Neural progenitor cell (in vitro differentiated cells): Measurements from ENCODE around the gene UBXN7.

Experiments
- EZH2 ChIP-seq: fragments of 200-600 bp; sonication (generic); IDR thresholded peaks from 2 replicates; pipeline ENCODE4 v1.6.1; 2017; ENCODE audit warnings: antibody characterized with exemption, mild to moderate bottlenecking, moderate library complexity
- TF ChIP-seq, protein P1 (sequence below): fragments of 200-600 bp; sonication (generic); IDR thresholded peaks from 2 replicates; pipeline ENCODE4 v1.5.1; 2017; ENCODE audit warnings: antibody characterized with exemption, mild to moderate bottlenecking

DNA sequence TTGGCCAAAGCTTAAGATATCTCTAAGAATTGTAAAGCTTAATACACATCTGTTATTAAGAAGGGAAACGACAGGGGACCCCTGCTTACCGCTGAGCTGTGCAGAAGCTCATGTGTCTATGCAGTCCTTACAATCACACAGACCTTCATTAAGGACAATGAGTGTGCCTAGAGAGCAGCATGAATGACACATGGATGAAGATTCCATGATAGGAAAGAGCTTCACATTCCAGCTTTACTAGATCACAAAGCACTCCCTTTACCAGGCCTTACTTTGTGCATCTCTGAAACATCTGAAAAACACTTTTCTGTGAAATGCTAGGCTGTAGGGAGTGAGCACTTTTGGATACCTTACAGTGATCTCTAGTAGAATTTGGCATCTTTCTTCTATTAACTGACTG is 39.3 kb upstream of the UBXN7 start:
- TF ChIP-seq, protein P1, sequence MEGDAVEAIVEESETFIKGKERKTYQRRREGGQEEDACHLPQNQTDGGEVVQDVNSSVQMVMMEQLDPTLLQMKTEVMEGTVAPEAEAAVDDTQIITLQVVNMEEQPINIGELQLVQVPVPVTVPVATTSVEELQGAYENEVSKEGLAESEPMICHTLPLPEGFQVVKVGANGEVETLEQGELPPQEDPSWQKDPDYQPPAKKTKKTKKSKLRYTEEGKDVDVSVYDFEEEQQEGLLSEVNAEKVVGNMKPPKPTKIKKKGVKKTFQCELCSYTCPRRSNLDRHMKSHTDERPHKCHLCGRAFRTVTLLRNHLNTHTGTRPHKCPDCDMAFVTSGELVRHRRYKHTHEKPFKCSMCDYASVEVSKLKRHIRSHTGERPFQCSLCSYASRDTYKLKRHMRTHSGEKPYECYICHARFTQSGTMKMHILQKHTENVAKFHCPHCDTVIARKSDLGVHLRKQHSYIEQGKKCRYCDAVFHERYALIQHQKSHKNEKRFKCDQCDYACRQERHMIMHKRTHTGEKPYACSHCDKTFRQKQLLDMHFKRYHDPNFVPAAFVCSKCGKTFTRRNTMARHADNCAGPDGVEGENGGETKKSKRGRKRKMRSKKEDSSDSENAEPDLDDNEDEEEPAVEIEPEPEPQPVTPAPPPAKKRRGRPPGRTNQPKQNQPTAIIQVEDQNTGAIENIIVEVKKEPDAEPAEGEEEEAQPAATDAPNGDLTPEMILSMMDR, result no peak
- TF ChIP-seq EZH2, result no peak
